ENCODE measurements around the gene YBEY. TPM values are rescaled to one million over a fixed set of nuclear protein-coding genes. Genes with fewer than 3 reads are reported as not detected.

YBEY gene
- polyA plus RNA-seq, 1 donor (not counting 4 experiments of a cell fraction or from before 2014, with no cell fraction given) = 23.5 TPM

DNA sequence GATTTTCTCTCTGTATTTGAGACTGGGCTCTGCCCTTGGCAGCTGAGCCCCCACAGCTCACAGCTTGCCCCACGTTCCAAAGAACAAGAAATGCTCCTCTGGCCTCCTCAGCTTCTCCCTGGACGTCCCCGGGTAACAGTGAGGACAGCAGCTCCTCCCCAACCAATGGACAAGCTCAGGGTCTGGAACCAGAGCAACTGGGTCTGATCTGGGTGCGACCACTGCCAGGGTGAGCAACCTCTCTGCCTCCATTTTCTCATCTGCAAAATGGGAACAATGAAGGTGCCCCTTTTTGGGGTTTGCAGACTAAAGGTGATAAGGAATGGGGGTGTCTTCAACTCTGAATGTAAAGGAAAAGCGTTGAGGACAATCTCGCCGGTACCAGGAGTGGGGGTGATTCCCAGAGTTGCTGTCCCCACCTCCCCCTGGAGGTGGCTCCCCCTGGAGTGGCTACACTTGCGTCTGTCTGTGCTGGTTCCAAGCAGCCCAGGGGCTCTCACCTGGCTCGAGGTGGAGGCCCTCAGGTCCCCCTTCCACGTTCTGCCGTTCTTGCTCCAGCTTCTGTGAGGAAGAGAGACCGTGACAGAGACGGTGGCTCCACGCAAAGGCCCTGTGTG is 30.7 kb downstream of the YBEY start:
- FAIRE-seq (no peak), DNase-seq (ENCODE audit: low read depth, low spot score) (no peak)
- H3K4me2 ChIP-seq (ENCODE audit: control insufficient read depth, extremely low read depth, insufficient read depth, low read depth, low read length) = no peak overlapping the region
- H3K79me2 ChIP-seq (ENCODE audit: control insufficient read depth, insufficient read depth, low read length) = peaks cover 12% of the 10 kb centered on the region
- no peak for TF ChIP-seq EZH2 (IDR thresholded peaks at IDR 0.05; ENCODE audit: low read length)
- TF ChIP-seq, protein P1, sequence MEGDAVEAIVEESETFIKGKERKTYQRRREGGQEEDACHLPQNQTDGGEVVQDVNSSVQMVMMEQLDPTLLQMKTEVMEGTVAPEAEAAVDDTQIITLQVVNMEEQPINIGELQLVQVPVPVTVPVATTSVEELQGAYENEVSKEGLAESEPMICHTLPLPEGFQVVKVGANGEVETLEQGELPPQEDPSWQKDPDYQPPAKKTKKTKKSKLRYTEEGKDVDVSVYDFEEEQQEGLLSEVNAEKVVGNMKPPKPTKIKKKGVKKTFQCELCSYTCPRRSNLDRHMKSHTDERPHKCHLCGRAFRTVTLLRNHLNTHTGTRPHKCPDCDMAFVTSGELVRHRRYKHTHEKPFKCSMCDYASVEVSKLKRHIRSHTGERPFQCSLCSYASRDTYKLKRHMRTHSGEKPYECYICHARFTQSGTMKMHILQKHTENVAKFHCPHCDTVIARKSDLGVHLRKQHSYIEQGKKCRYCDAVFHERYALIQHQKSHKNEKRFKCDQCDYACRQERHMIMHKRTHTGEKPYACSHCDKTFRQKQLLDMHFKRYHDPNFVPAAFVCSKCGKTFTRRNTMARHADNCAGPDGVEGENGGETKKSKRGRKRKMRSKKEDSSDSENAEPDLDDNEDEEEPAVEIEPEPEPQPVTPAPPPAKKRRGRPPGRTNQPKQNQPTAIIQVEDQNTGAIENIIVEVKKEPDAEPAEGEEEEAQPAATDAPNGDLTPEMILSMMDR (optimal IDR thresholded peaks at IDR 0.05 in 1 of 3, IDR thresholded peaks at IDR 0.05 in 1 of 3, conservative IDR thresholded peaks at IDR 0.05 in 1 of 3; ENCODE audit: extremely low read depth in 1 of 3, insufficient read depth in 2 of 3, low read length in 3 of 3) = no peak
- H3K9me1 ChIP-seq (ENCODE audit: control insufficient read depth, extremely low read depth, insufficient read depth, low read length) = no peaks in the 10 kb centered on the region
- H3K27me3 ChIP-seq (ENCODE audit: control insufficient read depth, extremely low read depth, insufficient read depth, low read length) = no peaks in the 10 kb centered on the region
- no peak overlapping the region for H3K27ac ChIP-seq (ENCODE audit: control insufficient read depth, insufficient read depth, low read length)
- H3K9ac ChIP-seq (ENCODE audit: control insufficient read depth, extremely low read depth, insufficient read depth, low read length) = no peak overlapping the region
- dilution Hi-C loops (cut with MboI; ENCODE audit: extremely low pct_ligation_motif_present, low sequenced_read_pairs) = no loop called here
- H3K4me1 ChIP-seq (ENCODE audit: control insufficient read depth, extremely low read depth, insufficient read depth, low read length) = peaks cover 7% of the 10 kb centered on the region
- no peaks in the 10 kb centered on the region for H4K20me1 ChIP-seq (ENCODE audit: control insufficient read depth, extremely low read depth, insufficient read depth, low read length)
- no peak overlapping the region for H2AFZ ChIP-seq (ENCODE audit: control insufficient read depth, low read length)
- no peak overlapping the region for H3K4me3 ChIP-seq (ENCODE audit: control insufficient read depth in 2 of 3, extremely low read depth in 1 of 3, insufficient read depth in 2 of 3, low read depth in 1 of 3, low read length in 3 of 3)
- H3K36me3 ChIP-seq (ENCODE audit: control insufficient read depth in 2 of 2, extremely low read depth in 1 of 2, insufficient read depth in 2 of 2, low read length in 2 of 2) = no peaks in the 10 kb centered on the region
- no peaks in the 10 kb centered on the region for H3K9me3 ChIP-seq (ENCODE audit: control insufficient read depth, low read depth, low read length)

DNA sequence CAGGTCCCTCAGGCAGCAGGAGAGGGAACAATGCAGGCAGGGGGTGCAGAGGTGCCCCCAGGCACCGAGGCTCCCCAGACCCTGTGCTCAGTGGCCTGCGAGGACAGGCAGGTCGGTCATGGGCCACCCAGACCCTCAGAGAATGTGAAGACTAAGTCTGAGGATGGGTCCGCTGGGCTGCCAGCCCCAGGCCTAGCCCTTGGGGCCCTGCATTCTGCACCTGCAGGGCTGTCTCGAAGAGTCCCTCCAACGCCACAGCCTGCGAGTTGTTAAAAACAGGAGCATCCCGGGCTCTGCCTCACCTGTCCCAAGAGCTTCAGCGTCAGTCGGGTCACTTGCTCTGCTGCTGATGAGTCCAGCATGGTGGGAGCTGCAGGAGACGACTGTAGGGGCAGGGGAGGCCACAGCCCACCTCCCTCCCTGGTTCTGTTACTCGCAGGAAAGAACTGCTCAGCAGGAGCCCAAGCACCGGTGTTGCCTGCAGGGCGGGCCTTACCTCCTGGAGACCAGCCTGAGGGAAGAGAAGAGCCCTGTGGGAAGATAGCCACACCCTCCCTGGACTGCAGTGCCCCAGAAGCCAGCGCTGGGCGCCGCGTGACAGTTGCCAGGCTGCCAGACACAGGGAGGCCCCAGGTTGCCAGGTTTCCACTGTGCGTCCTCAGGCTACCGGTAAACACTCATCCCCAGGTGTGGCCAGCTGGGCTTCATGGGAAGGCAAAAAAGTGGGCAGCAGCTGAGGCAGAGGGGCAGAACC is 31.7 kb downstream of the YBEY start:
- FAIRE-seq = no peak
- H3K27me3 ChIP-seq (ENCODE audit: control insufficient read depth, extremely low read depth, insufficient read depth, low read length) = no peaks in the 10 kb centered on the region
- no peaks in the 10 kb centered on the region for H3K9me3 ChIP-seq (ENCODE audit: control insufficient read depth, low read depth, low read length)
- no peaks in the 10 kb centered on the region for H3K36me3 ChIP-seq (ENCODE audit: control insufficient read depth in 2 of 2, extremely low read depth in 1 of 2, insufficient read depth in 2 of 2, low read length in 2 of 2)
- no peak overlapping the region for H2AFZ ChIP-seq (ENCODE audit: control insufficient read depth, low read length)
- H3K4me2 ChIP-seq (ENCODE audit: control insufficient read depth, extremely low read depth, insufficient read depth, low read depth, low read length) = no peak overlapping the region
- no peak overlapping the region for H3K9ac ChIP-seq (ENCODE audit: control insufficient read depth, extremely low read depth, insufficient read depth, low read length)
- no peaks in the 10 kb centered on the region for H3K9me1 ChIP-seq (ENCODE audit: control insufficient read depth, extremely low read depth, insufficient read depth, low read length)
- H4K20me1 ChIP-seq (ENCODE audit: control insufficient read depth, extremely low read depth, insufficient read depth, low read length) = no peaks in the 10 kb centered on the region
- H3K79me2 ChIP-seq (ENCODE audit: control insufficient read depth, insufficient read depth, low read length) = peaks cover 23% of the 10 kb centered on the region
- TF ChIP-seq EZH2 (IDR thresholded peaks at IDR 0.05; ENCODE audit: low read length) = no peak
- TF ChIP-seq, protein P1 (optimal IDR thresholded peaks at IDR 0.05 in 1 of 3, IDR thresholded peaks at IDR 0.05 in 1 of 3, conservative IDR thresholded peaks at IDR 0.05 in 1 of 3; ENCODE audit: extremely low read depth in 1 of 3, insufficient read depth in 2 of 3, low read length in 3 of 3) = no peak
- no peak overlapping the region for H3K27ac ChIP-seq (ENCODE audit: control insufficient read depth, insufficient read depth, low read length)
- dilution Hi-C loops (cut with MboI; ENCODE audit: extremely low pct_ligation_motif_present, low sequenced_read_pairs) = no loop called here
- no peak for DNase-seq (ENCODE audit: low read depth, low spot score)
- peaks cover 13% of the 10 kb centered on the region for H3K4me1 ChIP-seq (ENCODE audit: control insufficient read depth, extremely low read depth, insufficient read depth, low read length)
- no peak overlapping the region for H3K4me3 ChIP-seq (ENCODE audit: control insufficient read depth in 2 of 3, extremely low read depth in 1 of 3, insufficient read depth in 2 of 3, low read depth in 1 of 3, low read length in 3 of 3)
